Measurements from ENCODE around the gene WDR13.

- no peak for TF ChIP-seq EP300 (IDR thresholded peaks at IDR 0.05; ENCODE audit: low read depth)
- no peak for TF ChIP-seq CTCF (IDR thresholded peaks at IDR 0.05)
- no peak for TF ChIP-seq POLR2A (IDR thresholded peaks at IDR 0.05)
Measured at GRCh38 chrX:48636301-48636700, 39.0 kb downstream of the WDR13 start.
